GM23338 (cell line): Measurements from ENCODE around the gene SSH2.

Source experiments
- CREB1 ChIP-seq: fragments of 250-450 bp; sonication (Bioruptor Pico); IDR thresholded peaks from 2 replicates; pipeline ENCODE4 v1.5.0; 2020; ENCODE audit warnings: low read depth, mild to moderate bottlenecking, moderate library complexity
- CTCF ChIP-seq, 2 experiments: fragments of 200-600 bp in 1 of 2; sonication (generic) in 1 of 2; conservative IDR thresholded peaks; 2 replicates each; pipeline versions ENCODE4 v1.5.1 to v1.6.1; 2016 to 2017; ENCODE audit warnings: antibody characterized with exemption in 2 of 2, low read depth in 2 of 2, mild to moderate bottlenecking in 2 of 2, moderate library complexity in 1 of 2
- ETS1 ChIP-seq: IDR thresholded peaks from 2 replicates; pipeline ENCODE4 v1.6.1; 2016; ENCODE audit warnings: antibody characterized with exemption
- EZH2 ChIP-seq: fragments of 200-600 bp; sonication (generic); IDR thresholded peaks from one replicate; pipeline ENCODE4 v1.8.0; 2017; ENCODE audit warnings: antibody characterized with exemption, mild to moderate bottlenecking, low read depth; ENCODE audit not compliant: unreplicated experiment
- EZH2phosphoT487 ChIP-seq: fragments of 200-600 bp; sonication (generic); IDR thresholded peaks from one replicate; pipeline ENCODE4 v1.8.1; 2018; ENCODE audit warnings: antibody characterized with exemption; ENCODE audit not compliant: unreplicated experiment
- JUNB ChIP-seq: IDR thresholded peaks from one replicate; pipeline ENCODE4 v1.6.1; 2016; ENCODE audit warnings: antibody characterized with exemption; ENCODE audit not compliant: unreplicated experiment
- NANOG ChIP-seq: IDR thresholded peaks from 2 replicates; pipeline ENCODE4 v1.6.1; 2016; ENCODE audit warnings: antibody characterized with exemption, borderline replicate concordance
- POLR2AphosphoS5 ChIP-seq: IDR thresholded peaks from 2 replicates; pipeline ENCODE4 v1.6.1; 2016; ENCODE audit warnings: antibody characterized with exemption, low read depth
- REST ChIP-seq: IDR thresholded peaks from one replicate; pipeline ENCODE4 v1.6.1; 2018; ENCODE audit warnings: antibody characterized with exemption; ENCODE audit not compliant: unreplicated experiment
- STAT1 ChIP-seq: IDR thresholded peaks from one replicate; pipeline ENCODE4 v1.6.1; 2016; ENCODE audit warnings: antibody characterized with exemption; ENCODE audit not compliant: unreplicated experiment
- ZNF114 ChIP-seq: fragments of 250-450 bp; sonication (Bioruptor Pico); IDR thresholded peaks from 2 replicates; pipeline ENCODE4 v1.5.0; 2020; ENCODE audit warnings: mild to moderate bottlenecking, moderate library complexity
- ZNF331 ChIP-seq: fragments of 250-450 bp; sonication (Bioruptor Pico); IDR thresholded peaks from 2 replicates; pipeline ENCODE4 v1.5.0; 2020; ENCODE audit warnings: low read depth, mild to moderate bottlenecking, moderate library complexity

- TF ChIP-seq POLR2AphosphoS5, result no peak
- no peak for TF ChIP-seq CTCF (conservative IDR thresholded peaks at IDR 0.05; ENCODE audit: low read depth in 2 of 2)
- no peak for TF ChIP-seq EZH2
- no peak for TF ChIP-seq JUNB
- TF ChIP-seq ZNF114, result no peak
- TF ChIP-seq REST, result no peak
- TF ChIP-seq NANOG, result no peak
- no peak for TF ChIP-seq ETS1
- no peak for TF ChIP-seq CREB1 (CRISPR knock-in tag)
- no peak for TF ChIP-seq EZH2phosphoT487
- no peak for TF ChIP-seq ZNF331
- TF ChIP-seq STAT1, result no peak
Observed at GRCh38 chr17:29718446-29719039, 211.5 kb downstream of the SSH2 start.
